ENCODE results near the gene ZNF22. TPM values are rescaled to one million over a fixed set of nuclear protein-coding genes. Genes with fewer than 3 reads are reported as not detected.
A peak's percentile ranks its signal among the peaks of the same experiment; 100 is the strongest.
"Not testable (repeated sequence)": the region's sequence is repeated elsewhere in the genome, so short reads cannot be mapped to it uniquely, and the experiment has no call there.

Gene ZNF22
- polyA plus RNA-seq, 3 donors, result 89.6 to 102 (median 99.9) TPM

DNA sequence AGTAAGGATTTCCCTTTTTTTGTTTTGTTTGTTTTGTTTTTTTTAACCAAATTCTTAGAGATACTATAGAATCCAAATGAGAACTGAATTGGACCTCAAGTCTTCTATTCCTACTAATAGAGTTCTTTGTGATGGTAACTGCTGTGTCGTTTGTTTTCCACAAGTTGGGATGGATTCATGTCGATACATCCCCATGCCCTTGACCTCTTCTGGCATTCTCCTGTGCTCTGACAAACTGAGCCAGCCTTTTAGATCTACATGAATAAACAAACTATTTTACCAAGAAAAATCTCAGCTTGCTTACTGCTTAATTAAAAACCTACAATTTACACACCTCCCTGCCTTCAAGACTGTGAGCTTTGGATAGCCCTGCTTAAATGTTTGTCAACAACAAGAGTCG, 3.9 kb downstream of the ZNF22 start:
- no peak for DNase-seq (ENCODE audit: low read depth in 3 of 3, low spot score in 2 of 3)

DNA sequence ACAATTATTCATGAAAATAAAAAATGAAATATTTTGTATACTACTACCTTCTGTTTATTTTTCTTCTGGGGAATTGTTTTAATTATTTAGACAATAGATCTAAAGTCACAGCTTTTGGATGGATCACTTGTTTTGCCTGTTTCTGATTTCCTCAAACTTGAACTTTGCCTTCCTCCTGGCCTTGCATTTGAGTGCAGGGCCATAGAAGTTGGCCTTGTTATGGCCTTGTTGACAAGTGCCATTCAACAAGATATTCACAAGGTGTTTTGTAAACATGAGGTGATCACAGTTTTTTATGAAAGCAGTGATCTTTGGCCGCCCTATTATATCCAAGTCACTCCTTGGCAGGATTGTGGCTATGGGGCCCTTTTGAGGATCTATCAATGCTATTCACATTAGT, 4.6 kb downstream of the ZNF22 start:
- no peak for DNase-seq (ENCODE audit: low read depth in 3 of 3, low spot score in 2 of 3)

DNA sequence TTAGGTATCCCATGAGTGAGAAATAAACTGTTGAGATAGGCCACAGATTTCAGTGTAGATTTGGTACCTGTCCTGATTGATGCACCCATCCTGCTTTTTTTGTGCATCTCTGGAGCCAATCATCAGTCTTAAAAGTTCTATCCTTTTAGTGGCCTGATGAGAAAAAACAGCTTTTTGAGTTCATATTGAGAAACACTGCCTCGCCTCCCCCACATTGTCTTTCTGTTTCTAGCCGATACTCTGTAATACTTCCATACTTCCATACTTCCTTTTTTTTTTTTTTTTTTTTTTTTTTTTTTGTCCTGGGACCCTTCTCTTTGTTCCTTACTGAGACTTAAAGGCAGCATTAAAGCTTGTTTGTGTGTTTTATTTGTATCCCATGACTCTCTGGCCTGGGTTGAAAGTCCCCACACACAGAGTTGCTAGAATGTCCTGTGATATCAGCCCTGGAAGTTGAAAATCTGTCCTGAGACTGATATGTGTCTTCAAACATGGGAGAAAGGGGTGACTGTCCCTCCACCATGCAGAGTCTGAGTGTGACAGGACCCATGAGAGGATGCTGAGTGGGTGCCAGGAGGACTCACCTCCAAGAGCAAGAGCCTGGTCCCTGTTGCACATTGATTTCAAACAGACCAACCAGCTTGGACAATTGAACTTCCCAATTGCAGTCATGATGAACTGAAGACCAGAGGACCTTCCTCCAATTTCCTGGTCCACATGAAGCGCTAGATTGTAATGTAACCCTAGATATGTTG, 5.7 kb downstream of the ZNF22 start:
- DNase-seq (ENCODE audit: low read depth in 3 of 3, low spot score in 2 of 3), result no peak

DNA sequence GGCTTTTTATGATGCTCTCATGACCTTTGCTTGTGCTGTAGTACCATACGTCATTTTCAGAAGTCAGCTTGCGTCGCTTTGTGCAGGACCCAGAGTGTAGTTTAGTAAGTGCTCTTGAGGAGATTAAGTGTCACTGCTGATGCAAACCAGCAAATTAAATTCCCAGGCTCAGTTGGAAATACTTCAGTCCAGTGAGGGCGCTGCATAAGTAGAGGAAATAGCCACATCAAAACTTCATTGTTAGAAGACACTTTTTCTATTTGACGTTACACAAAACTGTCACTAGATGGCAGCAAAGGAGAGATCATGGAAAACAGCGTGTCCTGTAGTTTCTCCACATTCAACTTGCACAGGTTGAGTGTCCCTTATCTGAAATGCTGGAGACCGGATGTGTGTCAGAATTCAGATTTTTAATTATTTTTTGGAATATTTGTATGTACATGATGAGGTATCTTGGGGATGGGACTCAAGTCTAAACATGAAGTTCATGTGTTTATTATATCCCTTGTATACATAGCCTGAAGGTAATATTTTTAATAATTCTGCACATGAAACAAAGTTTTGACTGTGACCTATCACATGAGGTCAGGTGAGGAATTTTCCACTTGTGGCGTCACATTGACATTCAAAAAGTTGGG, 7.9 kb downstream of the ZNF22 start:
- DNase-seq (ENCODE audit: low read depth in 3 of 3, low spot score in 2 of 3), result peak; percentile 83 to 88 (median 85)

DNA sequence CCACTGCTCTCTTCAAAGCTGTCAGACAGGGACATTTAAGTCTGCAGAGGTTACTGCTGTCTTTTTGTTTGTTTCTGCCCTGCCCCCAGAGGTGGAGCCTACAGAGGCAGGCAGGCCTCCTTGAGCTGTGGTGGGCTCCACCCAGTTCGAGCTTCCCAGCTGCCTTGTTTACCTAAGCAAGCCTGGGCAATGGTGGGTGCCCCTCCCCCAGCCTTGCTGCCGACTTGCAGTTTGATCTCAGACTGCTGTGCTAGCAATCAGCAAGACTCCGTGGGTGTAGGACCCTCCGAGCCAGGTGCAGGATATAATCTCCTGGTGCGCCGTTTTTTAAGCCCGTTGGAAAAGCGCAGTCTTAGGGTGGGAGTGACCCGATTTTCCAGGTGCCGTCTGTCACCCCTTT, 13.8 kb downstream of the ZNF22 start:
- not testable (repeated sequence) for DNase-seq (ENCODE audit: low read depth in 3 of 3, low spot score in 2 of 3)

DNA sequence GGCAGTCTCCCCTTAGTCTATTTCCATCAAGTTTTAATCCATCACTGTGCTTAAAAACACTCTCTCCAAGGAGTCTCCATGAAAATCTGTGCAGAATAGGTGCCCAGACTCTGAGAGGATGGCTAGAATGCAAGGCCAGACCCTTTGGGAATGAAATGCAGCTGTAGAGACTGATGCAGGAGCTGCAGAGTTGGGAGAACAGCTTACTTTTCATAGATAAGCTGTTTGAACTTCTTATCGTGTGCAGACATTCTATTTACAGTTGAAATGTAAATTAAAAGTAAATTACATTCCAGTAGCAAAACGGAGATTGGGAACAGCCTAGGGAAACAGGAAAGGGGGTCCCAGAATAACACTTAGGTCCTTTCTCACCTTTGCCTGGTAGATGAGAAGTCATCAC, 14.9 kb downstream of the ZNF22 start:
- no peak for DNase-seq (ENCODE audit: low read depth in 3 of 3, low spot score in 2 of 3)

DNA sequence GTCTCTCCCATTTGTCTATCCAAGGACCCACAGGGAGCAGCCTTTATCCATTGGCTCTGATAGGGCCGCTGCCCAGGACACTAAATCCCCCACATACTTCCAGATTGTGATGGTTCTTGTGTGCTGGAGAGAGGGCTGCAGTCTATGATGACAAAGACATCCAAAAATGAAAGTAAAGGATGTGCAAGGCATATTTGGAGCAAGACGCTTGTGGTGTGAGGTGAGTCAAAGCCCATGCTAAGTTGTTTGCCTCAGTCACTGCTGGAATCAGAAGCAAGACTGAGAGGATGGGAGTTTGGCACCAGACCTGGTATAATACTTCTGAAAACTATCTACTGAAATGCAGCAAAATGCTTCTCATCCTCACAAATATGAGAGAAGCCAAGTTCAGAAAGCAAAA, 22.7 kb downstream of the ZNF22 start:
- no peak for DNase-seq (ENCODE audit: low read depth in 3 of 3, low spot score in 2 of 3)

DNA sequence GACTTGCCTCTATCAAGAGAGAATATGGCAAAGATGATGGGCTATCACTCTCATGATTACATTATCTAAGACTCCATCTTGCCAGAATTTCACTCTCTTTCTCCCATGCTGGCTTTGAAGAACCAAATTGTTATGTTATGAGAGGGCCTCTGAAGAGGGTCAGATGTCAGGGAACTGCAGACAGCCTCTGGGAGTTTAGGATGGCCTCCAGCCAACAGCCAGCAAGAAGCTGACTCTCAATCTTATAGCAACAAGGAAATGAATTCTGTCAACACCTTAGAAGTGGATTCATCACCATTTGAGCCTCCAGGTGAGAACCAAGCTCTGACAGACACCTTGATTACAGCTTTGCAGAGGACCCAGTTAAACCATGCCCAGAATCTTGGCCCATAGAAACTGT, 33.6 kb downstream of the ZNF22 start:
- no peak for DNase-seq (ENCODE audit: low read depth in 3 of 3, low spot score in 2 of 3)

DNA sequence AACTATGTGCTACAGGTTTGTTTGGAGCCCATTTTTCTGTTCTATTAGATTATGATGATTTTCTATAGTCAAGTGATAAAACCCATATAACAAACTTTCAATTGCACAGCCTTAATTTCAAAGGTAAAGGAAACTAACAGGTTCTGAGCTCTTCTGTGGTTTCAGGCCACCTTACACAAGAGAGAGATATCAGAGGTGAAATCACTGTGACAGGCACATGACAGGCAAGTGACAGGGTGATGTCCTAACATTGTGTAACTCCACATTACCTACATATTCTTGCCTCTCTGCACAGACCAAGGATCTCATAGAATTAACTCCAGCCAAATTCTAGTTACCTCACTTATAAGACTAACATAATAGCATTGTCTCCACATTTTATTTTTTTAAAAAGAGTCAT, 35.0 kb downstream of the ZNF22 start:
- DNase-seq (ENCODE audit: low read depth in 3 of 3, low spot score in 2 of 3), result no peak

DNA sequence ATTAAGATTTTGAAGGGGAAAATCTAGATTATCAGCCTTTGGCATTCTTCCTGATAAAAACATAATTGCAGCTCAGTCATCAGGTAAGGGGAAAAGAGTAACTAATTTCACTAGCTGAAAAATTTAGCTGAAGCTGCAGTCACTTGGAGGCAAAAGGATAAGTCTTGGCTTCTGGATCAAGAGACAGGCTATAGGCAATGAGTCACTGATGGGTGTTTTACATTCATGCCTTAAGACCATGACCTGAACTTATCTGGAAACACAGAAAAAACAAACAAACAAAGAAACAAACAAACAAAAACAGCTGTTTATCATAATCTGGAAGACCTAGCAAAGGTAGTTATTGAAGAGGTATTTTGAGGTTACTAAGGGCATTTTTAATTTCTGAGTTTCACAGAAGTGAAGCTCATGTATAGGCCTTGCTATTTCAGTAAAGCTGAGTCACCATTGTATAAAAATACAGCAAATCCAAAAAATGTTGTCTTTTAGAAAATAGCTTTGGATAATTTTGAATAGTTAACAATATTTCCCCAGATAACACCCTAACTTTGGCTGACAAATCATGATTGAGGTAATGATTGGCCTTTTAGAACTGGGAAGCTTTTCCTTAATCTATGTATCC, 40.3 kb downstream of the ZNF22 start:
- no peak for DNase-seq (ENCODE audit: low read depth in 3 of 3, low spot score in 2 of 3)

DNA sequence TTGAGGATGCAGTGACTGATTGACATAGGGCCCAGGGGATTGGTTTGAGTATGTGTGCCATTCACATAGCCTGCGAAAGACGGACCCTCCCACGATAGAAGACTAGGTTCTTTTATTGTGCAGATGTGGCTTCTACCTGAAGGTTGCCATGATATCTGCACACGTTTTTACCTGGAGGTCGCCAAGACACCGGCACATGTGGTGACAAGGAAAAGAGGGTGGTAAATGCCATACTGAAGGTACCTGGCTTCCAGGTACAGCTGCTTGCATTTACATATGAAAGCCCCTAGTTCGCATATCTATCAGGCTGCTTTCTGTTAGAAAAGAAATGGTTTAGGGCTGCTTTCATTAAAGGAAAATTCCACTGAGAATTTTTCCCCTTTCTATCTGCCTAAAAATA, 43.6 kb downstream of the ZNF22 start:
- DNase-seq (ENCODE audit: low read depth in 3 of 3, low spot score in 2 of 3), result no peak

DNA sequence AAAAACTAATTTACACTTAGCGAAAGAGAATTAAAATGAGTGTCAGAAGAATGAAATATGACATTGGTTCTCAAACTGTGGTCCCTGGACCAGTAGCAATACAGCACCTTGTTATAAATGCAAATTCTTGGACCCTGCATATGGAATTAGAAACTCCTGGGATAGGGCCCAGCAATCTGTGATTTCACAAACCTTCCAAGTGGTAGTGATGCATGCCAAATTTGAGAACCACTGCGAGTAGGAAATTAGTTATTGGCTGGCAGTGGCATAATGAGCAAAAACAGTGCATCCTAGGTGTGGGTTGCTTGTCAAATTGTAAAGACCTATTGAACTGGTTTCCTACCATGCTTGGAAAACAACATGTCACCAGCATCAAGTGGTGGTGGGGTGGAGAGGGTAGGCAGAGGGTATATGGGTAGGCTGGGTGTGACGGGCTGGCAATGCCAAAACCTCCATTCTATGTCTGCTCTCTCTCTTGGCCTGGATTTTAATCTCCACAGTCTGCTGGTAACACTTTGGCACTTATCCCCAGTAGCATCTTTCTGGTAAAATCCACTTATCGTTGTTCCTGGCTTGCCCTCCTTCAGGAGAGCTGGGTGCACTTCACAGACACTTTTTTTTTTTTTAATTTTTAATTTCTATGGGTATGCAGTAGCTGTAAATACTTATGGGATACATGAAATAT, 50.0 kb downstream of the ZNF22 start:
- DNase-seq (ENCODE audit: low read depth in 3 of 3, low spot score in 2 of 3), result no peak

DNA sequence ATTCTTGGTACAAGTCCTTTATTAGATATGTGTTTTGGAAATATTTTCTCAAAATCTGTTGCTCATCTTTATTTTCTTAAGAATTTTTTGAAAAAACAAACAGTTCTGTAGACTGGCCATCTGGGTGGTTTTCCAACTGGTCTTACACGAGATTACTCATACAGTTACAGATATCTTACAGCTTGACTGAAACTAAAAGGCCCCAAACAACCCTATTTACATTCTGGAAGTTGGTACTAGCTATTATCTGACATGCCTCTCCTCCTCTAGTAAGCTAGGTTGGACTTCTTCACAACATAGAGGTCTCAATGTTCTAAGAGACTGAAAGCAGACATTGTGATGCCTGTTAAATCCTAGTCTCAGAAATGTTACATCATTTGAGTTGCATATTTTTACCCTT, 52.0 kb downstream of the ZNF22 start:
- no peak for DNase-seq (ENCODE audit: low read depth in 3 of 3, low spot score in 2 of 3)

DNA sequence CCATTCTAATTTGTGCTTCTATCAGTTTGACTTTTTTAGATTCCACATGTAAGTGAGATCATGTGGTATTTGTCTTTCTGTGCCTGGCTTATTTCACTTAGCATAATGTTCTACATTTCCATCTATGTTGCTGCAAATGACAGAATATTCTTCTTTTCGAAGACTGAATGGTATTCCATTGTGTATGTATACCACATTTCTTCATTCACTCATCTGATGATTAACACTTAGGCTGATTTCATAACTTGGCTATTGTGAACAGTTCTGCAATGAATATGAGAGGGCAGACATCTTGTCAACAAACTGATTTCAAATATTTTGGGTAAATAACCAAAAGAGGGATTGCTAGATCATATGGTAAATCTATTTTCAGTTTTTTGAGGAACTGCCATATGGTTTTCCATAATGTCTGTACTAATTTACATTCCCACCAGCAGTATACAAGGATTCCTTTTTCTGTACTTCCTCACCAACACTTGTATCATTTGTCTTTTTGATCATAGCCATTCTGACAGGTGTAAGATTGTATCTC, 52.9 kb downstream of the ZNF22 start:
- no peak for DNase-seq (ENCODE audit: low read depth in 3 of 3, low spot score in 2 of 3)

Other genes starting within 250 kb of the ZNF22 start
- gene TMEM72, start 89.6 kb upstream of the ZNF22 start, polyA plus RNA-seq (ENCODE audit: insufficient read length in 3 of 3), result 10 to 100 TPM; 60.1 to 68.1 (median 62.7) TPM
- 10 to 100 TPM; 20.7 to 34.6 (median 24.1) TPM for gene RASSF4, start 41.1 kb upstream of the ZNF22 start, polyA plus RNA-seq (ENCODE audit: insufficient read length in 3 of 3)
- 1 to 10 TPM; 5.9 to 8.8 (median 7.2) TPM for gene DEPP1, start 22.1 kb upstream of the ZNF22 start, polyA plus RNA-seq (ENCODE audit: insufficient read length in 3 of 3)